NK-92 (cell line): ENCODE data around the gene MBD5.

Experiments used
- DNase-seq: peaks from one replicate; lab custom pipeline; 2025; ENCODE audit not compliant: unreplicated experiment; lab: John Stamatoyannopoulos, UW

The MBD5 gene

GRCh38 chr2:148299616-148300015 is 278.7 kb downstream of the MBD5 start:
- DNase-seq, result no peak

DNA sequence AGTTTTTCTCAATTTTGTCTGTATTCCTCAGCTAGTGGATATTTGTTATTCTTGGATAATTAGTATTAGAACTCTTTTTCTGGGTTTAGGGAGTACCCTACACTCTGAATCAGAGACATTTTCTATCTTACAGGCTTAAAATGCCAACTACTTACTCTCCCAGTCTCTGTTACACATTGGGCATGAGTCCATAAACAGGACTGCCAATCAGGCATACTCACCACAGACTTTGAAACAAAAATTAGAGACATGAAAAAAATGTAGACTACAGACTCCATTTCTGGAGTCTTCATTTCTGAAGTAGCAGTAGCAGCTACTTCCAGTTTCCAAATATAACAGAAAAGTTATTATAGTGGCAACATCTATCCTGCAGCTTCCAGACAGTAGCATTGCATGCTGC is 279.7 kb downstream of the MBD5 start:
- DNase-seq, result no peak

DNA sequence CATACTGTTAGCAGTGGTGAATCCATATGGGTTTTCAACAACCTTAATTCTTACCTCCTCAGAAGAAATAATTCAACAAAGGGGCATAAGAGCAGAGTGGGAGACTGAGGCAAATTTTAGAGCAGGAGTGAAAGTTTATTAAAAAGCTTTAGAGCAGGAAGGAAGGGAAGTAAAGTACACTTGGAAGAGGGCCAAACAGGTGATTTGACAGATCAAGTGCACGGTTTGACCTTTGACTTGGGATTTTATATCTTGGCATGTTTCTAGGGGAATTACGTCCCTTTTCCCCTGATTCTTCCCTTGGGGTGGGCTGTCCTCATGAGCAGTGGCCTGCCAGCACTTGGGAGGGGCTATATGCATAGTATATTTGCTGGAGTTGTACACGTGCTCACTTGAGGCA is 280.5 kb downstream of the MBD5 start:
- DNase-seq, result no peak

DNA sequence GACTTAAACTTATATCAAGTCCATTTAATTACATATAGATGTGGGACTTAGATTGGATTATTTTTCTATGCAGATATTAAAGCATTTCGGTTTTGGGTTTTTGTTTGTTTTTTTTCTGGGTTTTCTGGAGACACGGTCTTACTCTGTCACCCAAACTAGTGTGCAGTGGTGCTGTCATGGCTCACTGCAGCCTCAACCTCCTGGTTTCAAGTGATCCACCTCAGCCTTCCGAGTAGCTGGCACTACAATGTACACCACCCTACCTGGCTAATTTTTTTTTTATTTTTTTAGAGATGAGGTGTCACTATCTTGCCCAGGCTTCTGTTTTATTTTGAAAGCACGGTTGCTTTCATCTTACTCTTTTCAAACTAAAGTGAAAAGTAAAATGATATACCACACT is 281.6 kb downstream of the MBD5 start:
- no peak for DNase-seq

GRCh38 chr2:148303161-148303560 is 282.3 kb downstream of the MBD5 start:
- no peak for DNase-seq

DNA sequence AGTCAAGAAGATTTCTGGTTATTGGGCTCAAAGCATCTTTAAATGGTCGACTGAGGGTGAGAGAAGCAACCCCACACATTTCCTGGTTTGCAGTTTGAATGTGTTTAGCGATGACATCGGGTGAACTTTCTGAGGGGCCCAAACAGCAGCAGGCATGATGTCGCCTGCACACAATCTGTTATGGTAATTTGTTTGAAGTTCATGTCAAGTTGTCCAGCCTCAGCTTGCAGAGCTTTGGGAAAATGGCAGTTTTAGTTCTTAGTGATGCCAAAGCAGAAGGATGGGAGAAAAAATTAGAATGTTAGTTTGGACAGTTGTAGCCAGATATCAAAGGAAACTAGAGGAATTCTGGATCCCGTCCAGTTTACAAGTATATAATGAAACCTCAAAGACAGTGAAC is 284.6 kb downstream of the MBD5 start:
- DNase-seq, result no peak

- DNase-seq, result no peak
Observed at GRCh38 chr2:148306027-148306426, 285.1 kb downstream of the MBD5 start.

- DNase-seq, result no peak
Observed at GRCh38 chr2:148317598-148317997, 296.7 kb downstream of the MBD5 start.

GRCh38 chr2:148338541-148338940 is 317.6 kb downstream of the MBD5 start:
- DNase-seq, result no peak

DNA sequence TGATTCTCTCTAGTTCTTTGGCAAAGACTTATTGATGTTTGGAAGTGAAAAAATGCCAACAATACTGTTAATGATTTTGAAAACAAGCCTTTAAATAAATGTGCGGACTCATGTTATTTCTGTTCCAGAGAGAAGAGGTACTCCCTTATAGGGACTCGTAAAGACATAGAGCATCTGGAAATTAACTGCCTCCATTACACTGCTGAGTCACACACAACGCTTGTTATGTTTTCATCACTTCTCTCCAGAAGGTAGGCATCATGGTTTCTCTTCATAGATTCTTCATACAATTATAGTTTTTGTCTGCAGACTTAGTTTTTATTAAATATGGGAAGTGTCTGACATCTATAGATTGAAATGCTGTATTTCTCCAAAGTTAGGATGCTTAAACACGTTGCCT is 321.2 kb downstream of the MBD5 start:
- no peak for DNase-seq

- no peak for DNase-seq
Observed at GRCh38 chr2:148350199-148350598, 329.3 kb downstream of the MBD5 start.

GRCh38 chr2:148351437-148352143 is 330.7 kb downstream of the MBD5 start:
- DNase-seq, result no peak

DNA sequence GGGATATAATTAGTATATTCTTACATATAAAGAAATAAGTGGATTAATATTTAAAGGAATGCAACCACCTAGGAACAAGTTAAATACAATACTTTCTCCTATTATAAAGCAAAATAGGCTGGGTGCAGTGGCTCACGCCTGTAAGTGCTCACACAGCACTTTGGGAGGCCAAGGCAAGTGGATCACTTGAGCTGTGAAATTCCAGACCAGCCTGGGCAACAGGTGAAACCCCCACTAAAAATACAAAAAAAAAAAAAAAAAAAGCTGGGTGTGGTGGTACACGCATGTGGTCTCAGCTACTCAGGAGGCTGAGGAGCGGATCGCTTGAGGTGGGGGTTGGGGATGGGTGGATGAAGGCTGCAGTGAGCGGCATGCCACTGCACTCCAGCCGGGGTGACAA is 337.5 kb downstream of the MBD5 start:
- DNase-seq, result no peak

- no peak for DNase-seq
Observed at GRCh38 chr2:148360662-148361061, 339.8 kb downstream of the MBD5 start.

GRCh38 chr2:148362144-148362796 is 341.4 kb downstream of the MBD5 start:
- DNase-seq, result no peak

DNA sequence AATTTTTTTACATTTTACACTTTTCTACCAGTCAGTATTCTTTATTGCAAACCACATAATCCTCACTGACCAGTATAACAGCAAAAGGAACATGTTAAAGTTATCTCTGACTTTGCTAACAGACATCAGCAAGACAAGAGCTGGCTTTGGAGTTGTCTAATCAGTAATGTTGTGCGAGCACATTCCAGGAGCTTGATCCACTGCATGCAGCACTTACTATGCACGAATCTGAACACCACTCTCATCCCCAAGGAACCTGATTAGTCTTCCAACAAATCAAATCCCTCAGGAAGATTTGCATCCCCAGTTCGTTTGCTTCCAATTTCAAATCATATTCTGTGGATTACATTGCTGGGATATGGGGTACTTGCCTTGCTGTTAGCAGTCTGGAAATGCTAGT is 354.3 kb downstream of the MBD5 start:
- DNase-seq, result no peak

DNA sequence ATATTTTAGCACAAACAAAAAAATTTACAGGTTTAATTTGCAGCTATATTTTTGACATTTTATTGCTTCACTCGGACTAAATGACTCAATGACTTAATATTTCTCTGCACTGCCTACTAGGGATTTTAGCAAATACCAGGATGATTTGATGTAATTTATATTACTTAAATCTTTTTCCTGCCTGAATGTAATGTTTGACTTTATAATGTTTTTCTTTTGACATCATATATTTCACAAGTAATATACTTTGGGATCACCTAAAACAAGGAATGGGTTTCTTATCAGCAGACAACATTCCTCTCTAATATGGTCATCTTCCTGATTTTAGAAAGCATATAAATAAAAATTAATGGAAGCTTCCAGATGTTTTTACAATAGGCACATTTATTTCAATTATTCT is 370.4 kb downstream of the MBD5 start:
- DNase-seq, result no peak

GRCh38 chr2:148402786-148403185 is 381.9 kb downstream of the MBD5 start:
- DNase-seq, result no peak

- DNase-seq, result no peak
Observed at GRCh38 chr2:148410899-148411298, 390.0 kb downstream of the MBD5 start.

DNA sequence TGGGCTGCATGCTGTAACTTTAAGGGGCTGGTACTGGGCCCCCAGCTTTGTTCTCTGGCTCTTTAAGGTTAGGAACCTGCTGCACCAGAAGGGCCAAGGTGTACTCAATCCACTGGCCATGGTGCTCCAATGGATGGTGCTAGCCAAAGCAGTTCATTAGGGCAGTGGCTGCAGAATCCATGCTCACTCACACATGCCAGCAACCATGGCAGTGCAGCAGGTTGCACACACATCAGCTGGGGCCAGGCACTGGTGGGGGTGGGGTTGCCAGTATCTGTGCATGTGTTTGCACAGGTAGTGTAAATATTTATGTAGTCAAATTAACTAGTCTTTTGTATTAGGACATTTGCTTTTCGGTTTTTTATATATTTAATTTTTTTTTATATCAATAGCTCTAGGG is 395.4 kb downstream of the MBD5 start:
- DNase-seq, result no peak

GRCh38 chr2:148430101-148430500 is 409.2 kb downstream of the MBD5 start:
- DNase-seq, result no peak

- no peak for DNase-seq
Observed at GRCh38 chr2:148447877-148448276, 427.0 kb downstream of the MBD5 start.

DNA sequence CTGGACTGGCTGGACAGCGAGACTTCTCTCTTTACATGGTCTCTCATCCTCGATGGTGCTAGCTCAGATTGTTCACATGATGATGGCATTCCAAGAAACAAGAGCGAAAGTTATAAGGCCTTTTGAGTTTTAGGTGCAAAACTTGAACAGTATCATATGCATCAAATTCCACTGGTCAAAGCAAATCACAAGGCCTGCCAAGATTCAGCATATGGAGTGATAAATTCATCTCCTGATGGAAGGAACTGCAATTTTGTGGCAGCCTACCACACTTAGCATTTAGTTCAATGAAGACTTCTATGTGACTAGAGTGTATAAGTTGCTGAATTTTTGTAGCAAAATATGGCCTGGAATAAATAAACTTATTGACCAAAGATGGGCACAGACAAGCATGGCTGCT is 429.6 kb downstream of the MBD5 start:
- DNase-seq, result no peak
